Body of pancreas (tissue), 4 donors: ENCODE results near the gene ABCB7.

ENCODE experiments used
- CTCF ChIP-seq, 7 experiments: fragments of 450-650 bp in 4 of 7; fragments of 200-600 bp in 3 of 7; sonication (generic) in 3 of 7; IDR thresholded peaks; one replicate each; pipeline ENCODE4 v1.5.1; 2016 to 2019; ENCODE audit warnings: antibody characterized with exemption in 7 of 7
- POLR2A ChIP-seq, 3 donors: fragments of 450-650 bp; IDR thresholded peaks; one replicate each; pipeline ENCODE4 v1.6.1; 2016; ENCODE audit warnings: antibody characterized with exemption in 3 of 3, mild to moderate bottlenecking in 2 of 3

- TF ChIP-seq CTCF (IDR thresholded peaks at IDR 0.05) (peak in 3 of 7 experiments; percentile 7 to 24 (median 15)), POLR2A (IDR thresholded peaks at IDR 0.05) (peak in 2 of 3 donors; percentile 58 to 68)
Measured at GRCh38 chrX:75155827-75156525, at the start of gene ABCB7.
